B cell (primary cell): ENCODE measurements around the gene NR4A3. TPM values are rescaled to one million over a fixed set of nuclear protein-coding genes. Genes with fewer than 3 reads are reported as not detected.

Experiments used
- ATAC-seq: fragments of 200-7000 bp; cut with Tn5 transposase; one replicate; pipeline ENCODE4 v1.10.0; 2021; ENCODE audit warnings: low read depth, mild to moderate bottlenecking, moderate number of reproducible peaks, moderate library complexity
- CTCF ChIA-PET: fragments of 350-600 bp; sonication (Branson Sonifier 250); formaldehyde crosslinking; loops from one replicate; lab custom pipeline; 2021; ENCODE audit warnings: antibody characterized with exemption, inconsistent platforms; lab: Charles Lee
- POLR2A ChIA-PET: fragments of 350-600 bp; sonication (Branson Sonifier 250); formaldehyde crosslinking; loops from one replicate; lab custom pipeline; 2021; ENCODE audit warnings: antibody characterized with exemption; lab: Charles Lee
- DNase-seq: peaks from one replicate; pipeline ENCODE4 v3.0.0; 2013
- H2AFZ ChIP-seq: 2 replicates; pipeline ENCODE4 v1.6.1; 2012; ENCODE audit warnings: mild to moderate bottlenecking, low read depth, low read length; ENCODE audit not compliant: insufficient read depth, poor library complexity, severe bottlenecking
- H3K27ac ChIP-seq, 2 donors: 1 replicate in 1 of 2; 2 replicates in 1 of 2; pipeline ENCODE4 v1.5.1; 2012 to 2013; ENCODE audit warnings: low read length in 2 of 2, mild to moderate bottlenecking in 2 of 2, moderate library complexity in 1 of 2
- H3K27me3 ChIP-seq, 4 experiments: fragments of 200-600 bp in 1 of 4; sonication (generic) in 1 of 4; replicated peaks in 1 of 4; 1 replicate in 2 of 4; 2 replicates in 2 of 4; pipeline versions ENCODE4 v1.6.1 to v1.7.0; 2013 to 2016; ENCODE audit warnings: low read length in 3 of 4, mild to moderate bottlenecking in 2 of 4, mixed read lengths in 1 of 4, moderate library complexity in 1 of 4; ENCODE audit not compliant: insufficient read depth in 4 of 4, control insufficient read depth in 3 of 4; ENCODE audit errors: control extremely low read depth in 1 of 4
- H3K36me3 ChIP-seq, 2 experiments: replicated peaks in 1 of 2; 1 replicate in 1 of 2; 2 replicates in 1 of 2; pipeline versions ENCODE4 v1.6.1 to v1.7.1; 2013; ENCODE audit warnings: low read length in 1 of 2; ENCODE audit not compliant: insufficient read depth in 2 of 2, control insufficient read depth in 1 of 2; ENCODE audit errors: control extremely low read depth in 1 of 2, extremely low read depth in 1 of 2
- H3K4me1 ChIP-seq, 2 donors: fragments of 200-600 bp in 1 of 2; sonication (generic) in 1 of 2; 1 replicate in 1 of 2; 2 replicates in 1 of 2; pipeline versions ENCODE4 v1.5.1 to v1.6.1; 2013 to 2017; ENCODE audit warnings: low read length in 2 of 2; ENCODE audit not compliant: control insufficient read depth in 2 of 2, insufficient read depth in 2 of 2
- H3K4me2 ChIP-seq: replicated peaks from 2 replicates; pipeline ENCODE3; 2012; ENCODE audit warnings: mild to moderate bottlenecking, low read depth, low read length; ENCODE audit not compliant: poor library complexity, severe bottlenecking
- H3K4me3 ChIP-seq, 5 experiments: fragments of 200-600 bp in 1 of 5; sonication (generic) in 1 of 5; 1 replicate in 3 of 5; 2 replicates in 2 of 5; pipeline versions ENCODE4 v1.5.1 to v1.7.0; 2011 to 2016; ENCODE audit warnings: low read length in 4 of 5, mild to moderate bottlenecking in 4 of 5, low read depth in 2 of 5, control low read depth in 1 of 5, moderate library complexity in 1 of 5; ENCODE audit not compliant: insufficient read depth in 1 of 5; ENCODE audit errors: control extremely low read depth in 1 of 5, extremely low read depth in 1 of 5
- H3K79me2 ChIP-seq: fragments of 200-600 bp; sonication (generic); one replicate; pipeline ENCODE4 v1.6.0; 2016; ENCODE audit warnings: low read length; ENCODE audit not compliant: control insufficient read depth, insufficient read depth
- H3K9ac ChIP-seq: fragments of 200-600 bp; sonication (generic); 2 replicates; pipeline ENCODE4 v1.6.1; 2017; ENCODE audit warnings: mild to moderate bottlenecking, low read length, moderate library complexity
- H3K9me3 ChIP-seq, 3 donors: one replicate each; pipeline versions ENCODE4 v1.6.1 to v1.7.1; 2013; ENCODE audit warnings: low read length in 2 of 3; ENCODE audit not compliant: control insufficient read depth in 2 of 3, insufficient read depth in 1 of 3; ENCODE audit errors: control extremely low read depth in 1 of 3
- H4K20me1 ChIP-seq: 2 replicates; pipeline ENCODE4 v1.6.0; 2012; ENCODE audit warnings: mild to moderate bottlenecking, low read length; ENCODE audit not compliant: insufficient read depth, control insufficient read depth, poor library complexity, severe bottlenecking
- H3K27ac Mint-ChIP-seq: one replicate; pipeline ENCODE4 v1.8.0; 2021; ENCODE audit warnings: mixed read lengths
- H3K27me3 Mint-ChIP-seq: one replicate; pipeline ENCODE4 v1.8.0; 2021; ENCODE audit warnings: mixed read lengths
- H3K4me1 Mint-ChIP-seq: one replicate; pipeline ENCODE4 v1.8.0; 2021; ENCODE audit warnings: mixed read lengths
- H3K4me3 Mint-ChIP-seq: one replicate; pipeline ENCODE4 v1.8.0; 2021; ENCODE audit warnings: mixed read lengths
- H3K9me3 Mint-ChIP-seq: one replicate; pipeline ENCODE4 v1.8.0; 2022; ENCODE audit warnings: mixed read lengths; ENCODE audit not compliant: insufficient read depth
- EZH2 ChIP-seq: IDR thresholded peaks from 2 replicates; pipeline ENCODE4 v1.6.1; 2012; ENCODE audit warnings: borderline replicate concordance, low read depth, mild to moderate bottlenecking, moderate library complexity, low read length; ENCODE audit not compliant: insufficient read depth, poor library complexity, severe bottlenecking
- WGBS: methylation state at CpG from one replicate; pipeline ENCODE4 v1.1.5; 2013; ENCODE audit warnings: missing lambda C conversion rate; ENCODE audit not compliant: insufficient coverage; 5-methylcytosine and 5-hydroxymethylcytosine counted together
- intact Hi-C: fragments of 100-400 bp; cut with micrococcal nuclease; formaldehyde crosslinking; loops from one replicate; pipeline ENCODE4 v1.10.0; 2022
- polyA plus RNA-seq: library from polyadenylated mRNA; depleted of rRNA; stranded (reverse); fragments of >200 nt; gene quantifications from 2 replicates; pipeline ENCODE4 v1.2.3, GENCODE V29; 2012
- total RNA-seq, 2 donors: library from RNA; stranded (reverse); fragments of 120-200 nt in 1 of 2; gene quantifications; 1 replicate in 1 of 2; 2 replicates in 1 of 2; pipeline versions ENCODE4 v1.2.3 to v1.2.4, GENCODE V29; 2013 to 2022
- TF ChIP-seq, protein P1 (sequence below): fragments of 200-600 bp; IDR thresholded peaks from one replicate; pipeline ENCODE4 v1.8.0; 2022; ENCODE audit warnings: antibody characterized with exemption, mild to moderate bottlenecking

The NR4A3 gene
- total and polyA plus RNA-seq, 2 donors (not counting 1 experiment from before 2014, with no cell fraction given), result 2.5 to 20.1 TPM

DNA sequence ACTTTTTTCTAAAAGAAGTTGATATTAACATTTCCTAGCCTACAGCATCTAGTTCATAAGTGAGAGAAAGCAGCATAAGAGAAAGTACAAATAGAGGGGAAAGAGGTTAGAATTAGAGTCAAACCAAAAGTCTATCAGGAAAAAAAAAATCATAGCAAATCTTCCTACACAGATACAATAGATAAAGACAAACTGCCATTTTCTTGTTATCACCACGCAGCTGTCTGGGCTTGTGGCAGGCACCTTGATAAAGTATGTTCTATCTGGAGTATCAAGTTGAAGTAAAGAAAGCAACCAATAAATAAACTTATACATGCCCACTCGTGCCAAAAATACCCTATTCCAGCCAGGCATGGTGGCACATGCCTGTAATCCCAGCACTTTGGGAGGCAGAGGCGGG is 5.3 kb upstream of the NR4A3 start:
- Histone ChIP-seq H3K4me1 (peaks cover 13 to 17% of the 10 kb centered on the region in 2 donors), H3K27me3 (no peaks in the 10 kb centered on the region), H3K9ac (no peak overlapping the region), H4K20me1 (no peaks in the 10 kb centered on the region), H3K36me3 (no peaks in the 10 kb centered on the region), H3K27ac (no peak overlapping the region), H3K4me3 (no peak overlapping the region), H3K79me2 (peaks cover 43% of the 10 kb centered on the region), H3K9me3 (no peaks in the 10 kb centered on the region), H2AFZ (no peak overlapping the region), H3K4me2 (no peak overlapping the region)
- WGBS, result 100% methylated on average over 1 of the region's 3 CpGs
- H3K27me3 Mint-ChIP-seq, result no peaks in the 10 kb centered on the region
- no peak overlapping the region for H3K27ac Mint-ChIP-seq
- ATAC-seq (no peak), DNase-seq (no peak)
- TF ChIP-seq, protein P1, sequence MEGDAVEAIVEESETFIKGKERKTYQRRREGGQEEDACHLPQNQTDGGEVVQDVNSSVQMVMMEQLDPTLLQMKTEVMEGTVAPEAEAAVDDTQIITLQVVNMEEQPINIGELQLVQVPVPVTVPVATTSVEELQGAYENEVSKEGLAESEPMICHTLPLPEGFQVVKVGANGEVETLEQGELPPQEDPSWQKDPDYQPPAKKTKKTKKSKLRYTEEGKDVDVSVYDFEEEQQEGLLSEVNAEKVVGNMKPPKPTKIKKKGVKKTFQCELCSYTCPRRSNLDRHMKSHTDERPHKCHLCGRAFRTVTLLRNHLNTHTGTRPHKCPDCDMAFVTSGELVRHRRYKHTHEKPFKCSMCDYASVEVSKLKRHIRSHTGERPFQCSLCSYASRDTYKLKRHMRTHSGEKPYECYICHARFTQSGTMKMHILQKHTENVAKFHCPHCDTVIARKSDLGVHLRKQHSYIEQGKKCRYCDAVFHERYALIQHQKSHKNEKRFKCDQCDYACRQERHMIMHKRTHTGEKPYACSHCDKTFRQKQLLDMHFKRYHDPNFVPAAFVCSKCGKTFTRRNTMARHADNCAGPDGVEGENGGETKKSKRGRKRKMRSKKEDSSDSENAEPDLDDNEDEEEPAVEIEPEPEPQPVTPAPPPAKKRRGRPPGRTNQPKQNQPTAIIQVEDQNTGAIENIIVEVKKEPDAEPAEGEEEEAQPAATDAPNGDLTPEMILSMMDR, result no peak
- no peak for TF ChIP-seq EZH2
- POLR2A ChIA-PET, result no interaction called here
- no peak overlapping the region for H3K4me3 Mint-ChIP-seq
- CTCF ChIA-PET, result interaction anchor here (0.8 kb wide), 1 partner anchor 8 kb away, joined by 3 read pairs; no protein-coding TSS in a partner anchor
- intact Hi-C loops, result loop anchor here (10.0 kb wide), 2 partner anchors 222 to 302 kb away; no protein-coding TSS in a partner anchor
- H3K9me3 Mint-ChIP-seq, result no peaks in the 10 kb centered on the region
- peaks cover 31% of the 10 kb centered on the region for H3K4me1 Mint-ChIP-seq

DNA sequence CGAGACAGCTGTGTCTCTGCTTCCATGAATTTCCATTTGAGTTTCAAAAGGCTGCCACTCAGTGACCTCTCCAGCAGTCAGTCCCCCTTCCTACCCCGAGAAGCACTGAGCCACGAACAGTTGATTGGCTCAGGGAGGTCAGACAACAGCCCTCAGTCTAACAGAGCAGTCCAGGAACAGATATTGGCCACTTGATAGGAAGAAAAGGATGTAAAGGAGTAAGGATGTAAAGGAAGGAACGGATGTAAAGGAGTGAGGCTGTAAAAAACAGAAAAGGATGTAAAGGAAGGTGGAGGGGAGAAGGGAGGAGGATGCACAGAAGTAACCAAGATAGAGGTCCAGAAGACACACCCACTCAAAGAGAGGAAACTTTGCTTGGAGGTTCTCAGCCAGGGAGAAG is 3.2 kb upstream of the NR4A3 start:
- peak overlapping the region; percentile 75 for H3K4me2 ChIP-seq
- H3K9me3 ChIP-seq, result peaks cover 0 to 5% (median 0%) of the 10 kb centered on the region in 3 donors
- ChIA-PET POLR2A (interaction anchor here (1.6 to 2.3 kb wide), 2 partner anchors 583 to 635 kb away, joined by 5 to 6 read pairs; no protein-coding TSS in a partner anchor), CTCF (interaction anchor here (0.7 to 5.5 kb wide), 7 partner anchors 8 to 635 kb away, joined by 3 to 46 read pairs (median 3); no protein-coding TSS in a partner anchor)
- peak overlapping the region; percentile 92 to 98 for H3K27ac ChIP-seq
- H3K79me2 ChIP-seq, result peaks cover 24% of the 10 kb centered on the region
- H3K9me3 Mint-ChIP-seq, result no peaks in the 10 kb centered on the region
- peaks cover 6% of the 10 kb centered on the region for H3K27me3 Mint-ChIP-seq
- peaks cover 25 to 34% of the 10 kb centered on the region in 2 donors for H3K4me1 ChIP-seq
- no peak overlapping the region for H2AFZ ChIP-seq
- H3K27me3 ChIP-seq, result peaks cover 0 to 17% (median 9%) of the 10 kb centered on the region in 4 experiments
- 65% methylated on average over 3 of the region's 4 CpGs for WGBS
- H3K4me3 Mint-ChIP-seq, result peak overlapping the region; percentile 100
- no peaks in the 10 kb centered on the region for H3K36me3 ChIP-seq
- DNase-seq (no peak), ATAC-seq (no peak)
- peaks cover 12% of the 10 kb centered on the region for H4K20me1 ChIP-seq
- TF ChIP-seq, protein P1, result no peak
- TF ChIP-seq EZH2, result no peak
- H3K9ac ChIP-seq, result peak overlapping the region; percentile 91
- H3K4me1 Mint-ChIP-seq, result peaks cover 33% of the 10 kb centered on the region
- H3K27ac Mint-ChIP-seq, result peak overlapping the region; percentile 33
- H3K4me3 ChIP-seq, result peak overlapping the region in 4 of 5 experiments; percentile 70 to 83 (median 75)
- intact Hi-C loops, result loop anchor here (2.0 to 10.0 kb wide), 3 partner anchors 192 to 304 kb away; no protein-coding TSS in a partner anchor
